ENCODE measurements around the gene CCDC27.

DNA sequence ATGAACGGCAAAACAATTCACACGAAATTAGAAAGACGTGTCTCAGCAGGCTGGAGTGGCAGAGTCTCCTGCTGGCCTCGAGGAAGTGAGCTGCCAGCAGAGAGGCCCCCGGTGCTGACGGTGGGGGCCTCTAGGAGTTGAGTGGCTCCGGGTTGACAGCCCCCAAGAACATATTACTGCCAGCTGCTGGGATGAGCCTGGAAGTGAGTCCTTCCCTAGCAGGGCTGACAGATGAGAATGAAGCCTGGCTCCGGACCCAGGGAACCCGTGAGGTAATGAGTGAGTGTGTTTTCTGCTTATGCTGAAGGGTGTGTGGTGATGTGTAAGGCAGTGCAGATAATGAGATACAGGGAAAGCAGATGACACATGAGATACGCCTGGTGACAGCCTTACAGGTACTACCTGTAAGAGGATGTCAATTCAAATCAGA is 67.5 kb downstream of the CCDC27 start:
- TF ChIP-seq, protein P1, sequence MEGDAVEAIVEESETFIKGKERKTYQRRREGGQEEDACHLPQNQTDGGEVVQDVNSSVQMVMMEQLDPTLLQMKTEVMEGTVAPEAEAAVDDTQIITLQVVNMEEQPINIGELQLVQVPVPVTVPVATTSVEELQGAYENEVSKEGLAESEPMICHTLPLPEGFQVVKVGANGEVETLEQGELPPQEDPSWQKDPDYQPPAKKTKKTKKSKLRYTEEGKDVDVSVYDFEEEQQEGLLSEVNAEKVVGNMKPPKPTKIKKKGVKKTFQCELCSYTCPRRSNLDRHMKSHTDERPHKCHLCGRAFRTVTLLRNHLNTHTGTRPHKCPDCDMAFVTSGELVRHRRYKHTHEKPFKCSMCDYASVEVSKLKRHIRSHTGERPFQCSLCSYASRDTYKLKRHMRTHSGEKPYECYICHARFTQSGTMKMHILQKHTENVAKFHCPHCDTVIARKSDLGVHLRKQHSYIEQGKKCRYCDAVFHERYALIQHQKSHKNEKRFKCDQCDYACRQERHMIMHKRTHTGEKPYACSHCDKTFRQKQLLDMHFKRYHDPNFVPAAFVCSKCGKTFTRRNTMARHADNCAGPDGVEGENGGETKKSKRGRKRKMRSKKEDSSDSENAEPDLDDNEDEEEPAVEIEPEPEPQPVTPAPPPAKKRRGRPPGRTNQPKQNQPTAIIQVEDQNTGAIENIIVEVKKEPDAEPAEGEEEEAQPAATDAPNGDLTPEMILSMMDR (IDR thresholded peaks at IDR 0.05) = no peak
- TF ChIP-seq POLR2A (IDR thresholded peaks at IDR 0.05) = no peak

Data from Peyer's patch (tissue), 4 donors.